NCI-H524 treated with DMSO at 0.1 percent for 48 hours (cell line): Measurements from ENCODE around the gene PARD6G.

Source experiments
- DNase-seq: peaks from one replicate; lab custom pipeline; 2025; lab: John Stamatoyannopoulos, UW

The PARD6G gene

GRCh38 chr18:80108121-80108536 lies 139.2 kb downstream of the PARD6G start:
- DNase-seq, result no peak

- DNase-seq, result no peak
Observed at GRCh38 chr18:80107426-80107825, 139.9 kb downstream of the PARD6G start.
